OCI-LY3 (cell line): ENCODE results near the gene FBH1.

ENCODE experiments used
- H2AFZ ChIP-seq: fragments of 200-600, 300-600 bp; shearing (Covaris generic); 2 replicates; pipeline ENCODE4 v1.6.0; 2014; ENCODE audit warnings: antibody characterized with exemption, low read depth, low read length
- H3K27ac ChIP-seq: fragments of 200-600, 300-600 bp; sonication (generic); 2 replicates; pipeline ENCODE4 v1.5.1; 2014; ENCODE audit warnings: mild to moderate bottlenecking, low read length, moderate library complexity, mixed read lengths
- H3K27me3 ChIP-seq: fragments of 200-600, 300-600 bp; sonication (generic); 2 replicates; pipeline ENCODE4 v1.6.1; 2014; ENCODE audit warnings: low read depth, low read length, mixed read lengths
- H3K36me3 ChIP-seq: fragments of 200-600, 300-600 bp; sonication (generic); replicated peaks from 2 replicates; pipeline ENCODE3; 2014; ENCODE audit warnings: low read depth, low read length, mixed read lengths
- H3K4me1 ChIP-seq: fragments of 300-600, 200-600 bp; sonication (generic); 2 replicates; pipeline ENCODE4 v1.6.1; 2014; ENCODE audit warnings: low read length, mixed read lengths
- H3K4me2 ChIP-seq: fragments of 200-600, 300-600 bp; sonication (generic); 2 replicates; pipeline ENCODE4 v1.6.1; 2014; ENCODE audit warnings: low read length, mixed read lengths
- H3K4me3 ChIP-seq: fragments of 300-600, 200-600 bp; sonication (generic); 2 replicates; pipeline ENCODE4 v1.5.1; 2014; ENCODE audit warnings: antibody characterized with exemption, mild to moderate bottlenecking, low read length, moderate library complexity
- H3K79me2 ChIP-seq: fragments of 300-600, 200-600 bp; shearing (Covaris generic); 2 replicates; pipeline ENCODE4 v1.6.1; 2014; ENCODE audit warnings: mild to moderate bottlenecking, low read length, mixed read lengths
- H3K9ac ChIP-seq: fragments of 300-600, 200-600 bp; shearing (Covaris generic); 2 replicates; pipeline ENCODE4 v1.6.0; 2014; ENCODE audit warnings: mild to moderate bottlenecking, low read length, moderate library complexity
- H3K9me3 ChIP-seq: fragments of 200-600, 300-600 bp; shearing (Covaris generic); 2 replicates; pipeline ENCODE4 v1.6.1; 2014; ENCODE audit warnings: low read length, mixed read lengths; ENCODE audit not compliant: insufficient read depth
- H4K20me1 ChIP-seq: fragments of 200-600, 300-600 bp; sonication (generic); 2 replicates; pipeline ENCODE4 v1.6.1; 2016; ENCODE audit warnings: low read length, mixed read lengths; ENCODE audit not compliant: insufficient read depth
- EZH2phosphoT487 ChIP-seq: fragments of 200-600 bp; shearing (Covaris generic); IDR thresholded peaks from 2 replicates; pipeline ENCODE4 v1.6.1; 2018; ENCODE audit warnings: antibody characterized with exemption, mixed run types, low read depth
- TF ChIP-seq, protein P1 (sequence below): fragments of 200-600, 300-600 bp; sonication (generic); IDR thresholded peaks from 2 replicates; pipeline ENCODE4 v1.5.1; 2014; ENCODE audit warnings: antibody characterized with exemption, low read length, low read depth

Gene FBH1

DNA sequence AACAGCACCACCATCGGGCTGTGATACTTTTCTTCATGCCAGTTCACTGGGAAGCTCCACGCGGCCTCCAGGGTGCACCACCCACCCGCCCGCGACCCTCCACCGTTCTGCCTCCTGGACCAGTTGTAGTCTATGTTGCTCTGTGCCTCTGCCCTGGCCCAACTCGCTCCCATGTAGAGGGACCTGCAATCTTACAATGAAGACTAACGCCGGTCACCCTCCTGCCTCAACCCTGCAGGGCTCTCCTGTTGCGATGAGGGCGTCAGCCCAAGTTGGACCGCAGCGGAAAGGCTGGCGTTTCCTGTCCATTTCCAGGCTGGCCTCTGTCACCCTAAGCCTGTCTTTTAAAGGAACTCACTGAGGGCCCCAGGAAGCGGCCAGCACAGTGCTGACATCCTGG lies 52.4 kb downstream of the FBH1 start:
- no peak overlapping the region for H3K4me2 ChIP-seq
- H3K27ac ChIP-seq: no peak overlapping the region
- no peaks in the 10 kb centered on the region for H3K79me2 ChIP-seq
- H3K36me3 ChIP-seq: no peaks in the 10 kb centered on the region
- no peaks in the 10 kb centered on the region for H3K27me3 ChIP-seq
- H3K4me3 ChIP-seq: no peak overlapping the region
- no peaks in the 10 kb centered on the region for H4K20me1 ChIP-seq
- no peak overlapping the region for H2AFZ ChIP-seq
- TF ChIP-seq, protein P1, sequence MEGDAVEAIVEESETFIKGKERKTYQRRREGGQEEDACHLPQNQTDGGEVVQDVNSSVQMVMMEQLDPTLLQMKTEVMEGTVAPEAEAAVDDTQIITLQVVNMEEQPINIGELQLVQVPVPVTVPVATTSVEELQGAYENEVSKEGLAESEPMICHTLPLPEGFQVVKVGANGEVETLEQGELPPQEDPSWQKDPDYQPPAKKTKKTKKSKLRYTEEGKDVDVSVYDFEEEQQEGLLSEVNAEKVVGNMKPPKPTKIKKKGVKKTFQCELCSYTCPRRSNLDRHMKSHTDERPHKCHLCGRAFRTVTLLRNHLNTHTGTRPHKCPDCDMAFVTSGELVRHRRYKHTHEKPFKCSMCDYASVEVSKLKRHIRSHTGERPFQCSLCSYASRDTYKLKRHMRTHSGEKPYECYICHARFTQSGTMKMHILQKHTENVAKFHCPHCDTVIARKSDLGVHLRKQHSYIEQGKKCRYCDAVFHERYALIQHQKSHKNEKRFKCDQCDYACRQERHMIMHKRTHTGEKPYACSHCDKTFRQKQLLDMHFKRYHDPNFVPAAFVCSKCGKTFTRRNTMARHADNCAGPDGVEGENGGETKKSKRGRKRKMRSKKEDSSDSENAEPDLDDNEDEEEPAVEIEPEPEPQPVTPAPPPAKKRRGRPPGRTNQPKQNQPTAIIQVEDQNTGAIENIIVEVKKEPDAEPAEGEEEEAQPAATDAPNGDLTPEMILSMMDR: no peak
- TF ChIP-seq EZH2phosphoT487: no peak
- H3K9ac ChIP-seq: no peak overlapping the region
- no peaks in the 10 kb centered on the region for H3K9me3 ChIP-seq
- H3K4me1 ChIP-seq: peaks cover 4% of the 10 kb centered on the region

DNA sequence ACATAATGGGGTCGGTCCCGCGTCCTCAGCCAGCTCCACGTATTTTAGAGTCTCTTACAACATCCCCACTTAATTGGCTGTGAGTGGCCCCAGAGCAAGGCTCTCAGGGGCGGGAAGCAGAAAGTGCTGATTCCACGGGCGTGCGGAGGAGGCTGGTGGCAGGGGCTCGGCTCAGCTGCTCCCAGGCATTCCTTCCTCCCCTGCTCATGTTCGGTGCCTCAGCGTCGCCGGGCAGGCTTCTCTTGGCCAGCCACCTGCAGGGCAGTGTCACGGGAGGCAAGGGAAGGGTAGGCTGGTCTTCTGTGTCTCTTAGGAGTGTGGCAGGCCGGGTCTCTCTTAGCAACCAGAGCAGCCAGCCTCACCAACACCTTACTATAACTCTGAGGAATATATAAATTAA lies 53.5 kb downstream of the FBH1 start:
- peaks cover 4% of the 10 kb centered on the region for H3K4me1 ChIP-seq
- no peak overlapping the region for H3K4me3 ChIP-seq
- H3K79me2 ChIP-seq: no peaks in the 10 kb centered on the region
- no peak overlapping the region for H3K4me2 ChIP-seq
- H3K36me3 ChIP-seq: no peaks in the 10 kb centered on the region
- no peaks in the 10 kb centered on the region for H3K9me3 ChIP-seq
- no peak for TF ChIP-seq EZH2phosphoT487
- TF ChIP-seq, protein P1: no peak
- no peaks in the 10 kb centered on the region for H3K27me3 ChIP-seq
- H4K20me1 ChIP-seq: no peaks in the 10 kb centered on the region
- no peak overlapping the region for H3K27ac ChIP-seq
- no peak overlapping the region for H3K9ac ChIP-seq
- H2AFZ ChIP-seq: no peak overlapping the region

DNA sequence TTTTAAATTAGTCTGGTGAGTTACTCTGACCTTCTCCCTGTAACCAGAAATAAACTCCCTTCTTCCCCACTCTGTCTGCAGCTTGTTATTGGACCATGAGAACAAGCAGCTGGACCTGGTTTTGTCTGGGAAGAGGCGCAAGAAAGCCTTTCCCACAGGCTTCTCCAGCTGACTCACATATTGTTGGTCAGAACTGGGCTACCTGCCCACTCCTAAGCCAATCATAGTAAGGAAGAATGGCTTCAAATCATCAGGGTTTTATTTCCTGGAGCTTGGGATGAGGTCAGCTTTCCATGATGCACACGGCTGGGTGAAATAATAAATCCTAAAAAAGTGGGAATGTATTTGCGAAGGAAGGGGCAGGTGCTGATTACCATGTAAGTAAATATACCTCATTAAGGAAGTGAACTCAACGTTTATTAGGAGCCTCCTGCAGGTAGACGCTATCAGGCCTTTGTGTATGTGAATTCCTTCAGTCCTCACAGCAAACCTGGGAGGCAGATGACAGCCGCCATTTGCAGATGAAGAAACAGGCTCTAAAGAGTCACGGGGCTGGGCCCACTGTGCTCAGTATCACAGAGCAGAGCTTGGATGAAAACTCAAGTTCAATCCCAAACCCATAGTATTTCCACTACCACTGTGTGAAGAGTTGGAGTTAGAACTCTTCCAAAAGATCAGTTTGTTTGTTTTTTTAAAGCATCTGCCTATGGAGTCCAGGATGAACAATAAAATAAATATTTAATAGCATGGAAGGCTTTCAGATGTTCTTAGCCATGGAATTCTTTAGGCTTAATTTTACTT lies 54.5 kb downstream of the FBH1 start:
- no peak overlapping the region for H3K4me3 ChIP-seq
- H3K4me2 ChIP-seq: no peak overlapping the region
- H3K27me3 ChIP-seq: no peaks in the 10 kb centered on the region
- H3K79me2 ChIP-seq: no peaks in the 10 kb centered on the region
- no peak overlapping the region for H2AFZ ChIP-seq
- H3K4me1 ChIP-seq: peaks cover 4% of the 10 kb centered on the region
- TF ChIP-seq EZH2phosphoT487: no peak
- H4K20me1 ChIP-seq: no peaks in the 10 kb centered on the region
- H3K9ac ChIP-seq: no peak overlapping the region
- no peaks in the 10 kb centered on the region for H3K9me3 ChIP-seq
- H3K27ac ChIP-seq: no peak overlapping the region
- H3K36me3 ChIP-seq: no peaks in the 10 kb centered on the region

DNA sequence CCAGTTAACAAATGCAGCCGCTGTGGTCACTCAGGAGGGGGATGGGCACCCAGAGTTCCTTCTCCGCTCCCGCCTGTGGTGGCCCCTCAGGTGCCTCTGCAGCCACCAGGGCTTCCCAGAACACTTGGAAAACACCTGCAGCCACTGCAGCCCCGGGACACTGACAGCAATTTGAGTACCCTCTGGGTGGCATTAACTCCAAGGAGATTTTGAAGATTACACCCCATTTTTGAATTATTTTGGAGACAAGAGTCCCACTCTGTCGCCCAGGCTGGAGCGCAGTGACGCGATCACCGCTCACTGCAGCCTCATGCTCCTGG lies 55.1 kb downstream of the FBH1 start:
- no peak overlapping the region for H3K9ac ChIP-seq
- no peak overlapping the region for H3K27ac ChIP-seq
- TF ChIP-seq, protein P1: no peak
- TF ChIP-seq EZH2phosphoT487: no peak
- no peaks in the 10 kb centered on the region for H3K79me2 ChIP-seq
- H3K27me3 ChIP-seq: no peaks in the 10 kb centered on the region
- no peak overlapping the region for H2AFZ ChIP-seq
- no peaks in the 10 kb centered on the region for H3K9me3 ChIP-seq
- peaks cover 2% of the 10 kb centered on the region for H3K4me1 ChIP-seq
- no peaks in the 10 kb centered on the region for H4K20me1 ChIP-seq
- H3K4me2 ChIP-seq: no peak overlapping the region
- no peaks in the 10 kb centered on the region for H3K36me3 ChIP-seq
- no peak overlapping the region for H3K4me3 ChIP-seq
